Tibial nerve (tissue), 4 donors: ENCODE data around the gene TSHZ2.

Experiments
- CTCF ChIP-seq, 5 experiments: fragments of 200-600 bp in 3 of 5; fragments of 450-650 bp in 2 of 5; sonication (generic) in 3 of 5; IDR thresholded peaks; one replicate each; pipeline ENCODE4 v1.5.1; 2016 to 2019; ENCODE audit warnings: antibody characterized with exemption in 5 of 5, mild to moderate bottlenecking in 3 of 5, moderate library complexity in 2 of 5
- EP300 ChIP-seq, 2 donors: sonication (generic); formaldehyde crosslinking; IDR thresholded peaks; one replicate each; pipeline ENCODE4 v1.6.1; 2017; ENCODE audit warnings: antibody characterized with exemption in 2 of 2, mild to moderate bottlenecking in 1 of 2
- POLR2A ChIP-seq, 2 donors: fragments of 450-650 bp; IDR thresholded peaks; one replicate each; pipeline ENCODE4 v1.6.1; 2017; ENCODE audit warnings: antibody characterized with exemption in 2 of 2, mild to moderate bottlenecking in 2 of 2, moderate library complexity in 2 of 2

GRCh38 chr20:53370345-53370961, 398.3 kb downstream of the TSHZ2 start:
- TF ChIP-seq CTCF (IDR thresholded peaks at IDR 0.05) (no peak), EP300 (IDR thresholded peaks at IDR 0.05) (no peak), POLR2A (IDR thresholded peaks at IDR 0.05) (no peak)
